ENCODE data around the gene ANKMY1. TPM values are rescaled to one million over a fixed set of nuclear protein-coding genes. Genes with fewer than 3 reads are reported as not detected.
A peak's percentile ranks its signal among the peaks of the same experiment; 100 is the strongest.

ANKMY1 gene
- total and polyA plus RNA-seq, 2 of the 13 experiments (the other 11 are each of a cell fraction or from before 2014, with no cell fraction given), result 11.7 to 18.8 TPM

DNA sequence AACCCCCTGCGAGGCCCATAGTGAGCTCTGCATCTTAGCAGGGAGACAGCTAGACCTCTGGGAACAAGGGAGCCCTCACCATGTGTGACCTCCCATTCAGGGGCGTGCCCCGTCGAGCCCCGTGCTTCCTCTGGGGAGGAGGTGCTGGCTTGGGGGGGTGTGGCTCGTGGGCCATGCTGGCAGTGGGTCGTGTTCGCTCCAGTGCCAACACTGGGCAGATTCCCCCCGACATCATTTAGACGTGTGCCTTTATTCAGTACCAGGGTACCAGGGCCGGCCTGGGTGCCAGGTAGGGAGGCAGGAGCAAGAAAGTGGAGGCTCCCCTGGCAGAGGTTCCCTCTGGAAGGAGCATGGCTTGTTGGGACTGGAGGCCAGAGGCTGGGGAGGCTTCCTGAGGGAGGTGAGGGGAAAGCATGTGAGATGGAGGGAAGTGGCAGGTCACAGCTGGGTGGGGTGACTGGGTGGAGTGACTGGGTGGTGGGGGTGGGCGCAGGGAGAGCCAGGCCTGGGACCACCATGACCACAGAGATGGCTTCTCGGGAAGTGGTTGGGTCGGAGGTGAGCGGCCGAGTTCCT, 107.2 kb downstream of the ANKMY1 start:
- Histone ChIP-seq H3K4me2 (ENCODE audit: low read depth, low read length) (no peak overlapping the region), H3K27ac (ENCODE audit: extremely low read length, insufficient read depth, low read length) (no peak overlapping the region), H3K4me3 (replicated peaks in 1 of 3; ENCODE audit: insufficient read depth in 1 of 3, low read depth in 2 of 3, low read length in 3 of 3) (no peak overlapping the region), H3K4me1 (ENCODE audit: insufficient read depth, low read length) (peaks cover 22% of the 10 kb centered on the region), H3K27me3 (ENCODE audit: control insufficient read depth in 1 of 2, insufficient read depth in 2 of 2, low read length in 2 of 2) (peaks cover 31 to 75% of the 10 kb centered on the region in 2 experiments), H4K20me1 (ENCODE audit: insufficient read depth, low read length) (peaks cover 16% of the 10 kb centered on the region; the same call in 1 of the 2 replicates), H3K79me2 (ENCODE audit: insufficient read depth, low read length) (no peaks in the 10 kb centered on the region), H2AFZ (ENCODE audit: low read length) (no peak overlapping the region), H3K9ac (ENCODE audit: insufficient read depth, low read depth, low read length) (no peak overlapping the region), H3K9me3 (ENCODE audit: low read length) (no peaks in the 10 kb centered on the region), H3K36me3 (replicated peaks in 1 of 2; ENCODE audit: control insufficient read depth in 1 of 2, insufficient read depth in 2 of 2, low read length in 2 of 2) (no peaks in the 10 kb centered on the region)
- 32% methylated on average over 13 of the region's 16 CpGs for WGBS (ENCODE audit: low lambda C conversion rate)
- DNase-seq (ENCODE audit: low spot score) (no peak), FAIRE-seq (no peak), ATAC-seq (no peak)
- TF ChIP-seq KLF12 (CRISPR knock-in tag; IDR thresholded peaks at IDR 0.05; ENCODE audit: borderline replicate concordance), result no peak
- TF ChIP-seq, protein P1, sequence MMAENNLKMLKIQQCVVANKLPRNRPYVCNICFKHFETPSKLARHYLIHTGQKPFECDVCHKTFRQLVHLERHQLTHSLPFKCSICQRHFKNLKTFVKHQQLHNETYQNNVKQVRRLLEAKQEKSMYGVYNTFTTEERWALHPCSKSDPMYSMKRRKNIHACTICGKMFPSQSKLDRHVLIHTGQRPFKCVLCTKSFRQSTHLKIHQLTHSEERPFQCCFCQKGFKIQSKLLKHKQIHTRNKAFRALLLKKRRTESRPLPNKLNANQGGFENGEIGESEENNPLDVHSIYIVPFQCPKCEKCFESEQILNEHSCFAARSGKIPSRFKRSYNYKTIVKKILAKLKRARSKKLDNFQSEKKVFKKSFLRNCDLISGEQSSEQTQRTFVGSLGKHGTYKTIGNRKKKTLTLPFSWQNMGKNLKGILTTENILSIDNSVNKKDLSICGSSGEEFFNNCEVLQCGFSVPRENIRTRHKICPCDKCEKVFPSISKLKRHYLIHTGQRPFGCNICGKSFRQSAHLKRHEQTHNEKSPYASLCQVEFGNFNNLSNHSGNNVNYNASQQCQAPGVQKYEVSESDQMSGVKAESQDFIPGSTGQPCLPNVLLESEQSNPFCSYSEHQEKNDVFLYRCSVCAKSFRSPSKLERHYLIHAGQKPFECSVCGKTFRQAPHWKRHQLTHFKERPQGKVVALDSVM (CRISPR knock-in tag; IDR thresholded peaks at IDR 0.05), result 0 out of 2 replicates have a peak, but pooled peaks have one; percentile 21
- intact Hi-C loops (cut with micrococcal nuclease; ENCODE audit: unreplicated experiment), result no loop called here
- in situ Hi-C loops (cut with HindIII; ENCODE audit: extremely low pct_ligation_motif_present, low pct_unique_long_range_greater_than_20kb), result no loop called here
- ChIA-PET CTCF (ENCODE audit: low intra/inter-chr PET ratio, low total read pairs) (no interaction called here), POLR2A (interaction anchor here (1.2 kb wide), 1 partner anchor 199 kb away, joined by 3 read pairs; no protein-coding TSS in a partner anchor)
- no TSS peak for BruUV-seq (replicated peaks)

DNA sequence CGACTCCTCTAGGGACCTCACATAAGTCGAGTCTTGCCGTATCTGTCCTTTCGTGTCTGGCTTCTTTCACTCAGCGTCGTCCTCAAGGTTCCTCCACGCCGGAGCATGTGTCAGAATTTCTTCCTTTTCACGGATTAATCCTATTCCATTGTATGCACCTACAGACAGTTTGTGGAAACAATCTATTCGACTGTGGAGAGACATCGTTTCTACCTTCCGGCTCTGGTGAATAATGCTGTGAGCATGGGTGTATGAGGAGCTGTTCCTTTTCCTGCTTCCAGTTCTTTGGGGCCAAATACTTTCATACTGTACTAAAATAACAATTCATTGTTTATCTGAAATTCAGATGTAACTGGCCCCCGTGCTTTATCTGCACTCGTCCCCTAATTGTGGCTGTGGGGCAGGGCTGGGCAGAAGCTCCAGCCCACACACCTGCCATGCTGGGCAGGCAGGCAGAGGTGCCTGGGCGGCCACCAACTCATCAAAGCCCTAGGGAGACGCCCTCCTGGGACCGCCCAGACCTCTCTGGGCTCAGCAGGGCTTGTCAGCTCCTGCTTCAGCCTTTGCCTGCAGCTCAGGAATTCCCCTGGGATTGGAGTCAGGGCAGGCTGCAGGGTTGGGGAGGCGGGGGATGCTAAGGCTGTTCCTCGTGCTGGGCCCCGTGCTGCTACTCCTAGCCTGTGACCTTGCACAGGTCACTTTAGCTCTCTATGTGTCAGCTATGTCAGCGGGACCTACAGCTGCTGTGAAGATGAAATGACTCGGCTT, 107.8 kb downstream of the ANKMY1 start:
- Histone ChIP-seq H3K9me3 (ENCODE audit: low read length) (no peaks in the 10 kb centered on the region), H3K4me1 (ENCODE audit: insufficient read depth, low read length) (peaks cover 15% of the 10 kb centered on the region), H3K27me3 (ENCODE audit: control insufficient read depth in 1 of 2, insufficient read depth in 2 of 2, low read length in 2 of 2) (peaks cover 30 to 68% of the 10 kb centered on the region in 2 experiments; a peak in 4 of 5 replicates), H4K20me1 (ENCODE audit: insufficient read depth, low read length) (peaks cover 15% of the 10 kb centered on the region; the same call in 1 of the 2 replicates), H3K36me3 (replicated peaks in 1 of 2; ENCODE audit: control insufficient read depth in 1 of 2, insufficient read depth in 2 of 2, low read length in 2 of 2) (no peaks in the 10 kb centered on the region), H3K79me2 (ENCODE audit: insufficient read depth, low read length) (no peaks in the 10 kb centered on the region), H3K27ac (ENCODE audit: extremely low read length, insufficient read depth, low read length) (no peak overlapping the region), H3K9ac (ENCODE audit: insufficient read depth, low read depth, low read length) (no peak overlapping the region), H2AFZ (ENCODE audit: low read length) (no peak overlapping the region), H3K4me2 (ENCODE audit: low read depth, low read length) (no peak overlapping the region), H3K4me3 (replicated peaks in 1 of 3; ENCODE audit: insufficient read depth in 1 of 3, low read depth in 2 of 3, low read length in 3 of 3) (no peak overlapping the region)
- no peak for ATAC-seq
- in situ Hi-C loops (cut with HindIII; ENCODE audit: extremely low pct_ligation_motif_present, low pct_unique_long_range_greater_than_20kb), result no loop called here
- CTCF ChIA-PET (ENCODE audit: low intra/inter-chr PET ratio, low total read pairs), result no interaction called here
- no peak for DNase-seq (ENCODE audit: low spot score)
- no peak for TF ChIP-seq ZNF670 (CRISPR knock-in tag; IDR thresholded peaks at IDR 0.05; ENCODE audit: borderline replicate concordance)
- TF ChIP-seq, protein P2, sequence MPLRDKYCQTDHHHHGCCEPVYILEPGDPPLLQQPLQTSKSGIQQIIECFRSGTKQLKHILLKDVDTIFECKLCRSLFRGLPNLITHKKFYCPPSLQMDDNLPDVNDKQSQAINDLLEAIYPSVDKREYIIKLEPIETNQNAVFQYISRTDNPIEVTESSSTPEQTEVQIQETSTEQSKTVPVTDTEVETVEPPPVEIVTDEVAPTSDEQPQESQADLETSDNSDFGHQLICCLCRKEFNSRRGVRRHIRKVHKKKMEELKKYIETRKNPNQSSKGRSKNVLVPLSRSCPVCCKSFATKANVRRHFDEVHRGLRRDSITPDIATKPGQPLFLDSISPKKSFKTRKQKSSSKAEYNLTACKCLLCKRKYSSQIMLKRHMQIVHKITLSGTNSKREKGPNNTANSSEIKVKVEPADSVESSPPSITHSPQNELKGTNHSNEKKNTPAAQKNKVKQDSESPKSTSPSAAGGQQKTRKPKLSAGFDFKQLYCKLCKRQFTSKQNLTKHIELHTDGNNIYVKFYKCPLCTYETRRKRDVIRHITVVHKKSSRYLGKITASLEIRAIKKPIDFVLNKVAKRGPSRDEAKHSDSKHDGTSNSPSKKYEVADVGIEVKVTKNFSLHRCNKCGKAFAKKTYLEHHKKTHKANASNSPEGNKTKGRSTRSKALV (CRISPR knock-in tag; IDR thresholded peaks at IDR 0.05), result 0 out of 2 replicates have a peak, but pooled peaks have one; percentile 7
- FAIRE-seq, result no peak
- no TSS peak for BruUV-seq (replicated peaks)
- WGBS (ENCODE audit: low lambda C conversion rate), result 51% methylated on average over 17 of the region's 22 CpGs
- POLR2A ChIA-PET, result interaction anchor here (1.2 kb wide), 1 partner anchor 198 kb away, joined by 3 read pairs; no protein-coding TSS in a partner anchor
- intact Hi-C loops (cut with micrococcal nuclease; ENCODE audit: unreplicated experiment), result no loop called here

All from HepG2 (cell line).